GM12878 (cell line): ENCODE measurements around the gene HVCN1. TPM values are rescaled to one million over a fixed set of nuclear protein-coding genes. Genes with fewer than 3 reads are reported as not detected.
A peak's percentile ranks its signal among the peaks of the same experiment; 100 is the strongest.

ENCODE experiments used
- ATAC-seq: fragments of 200-7000 bp; cut with Tn5 transposase; 3 replicates; pipeline ENCODE4 v1.9.1; 2020; ENCODE audit warnings: mild to moderate bottlenecking, moderate library complexity
- BruUV-seq: library from RNA; stranded (reverse); fragments of 400-500 nt; replicated peaks from 2 replicates; lab custom pipeline; 2021; lab: Mats Ljungman, UMichigan
- CTCF ChIA-PET: fragments of 300-600 bp; sonication (Branson Sonifier 250); formaldehyde crosslinking; extraction: SDS; loops from one replicate; lab custom pipeline; 2021; ENCODE audit warnings: inconsistent platforms; lab: Yijun Ruan, JAX
- POLR2A ChIA-PET: fragments of 350-600 bp; formaldehyde crosslinking; extraction: SDS; loops from one replicate; lab custom pipeline; 2021; ENCODE audit warnings: inconsistent platforms; lab: Charles Lee
- RAD21 ChIA-PET: fragments of 300-600 bp; sonication (Branson Sonifier 250); formaldehyde crosslinking; loops from one replicate; lab custom pipeline; 2023; ENCODE audit warnings: antibody characterized with exemption; ENCODE audit not compliant: unreplicated experiment; lab: Charles Lee
- SMC1A ChIA-PET: fragments of 300-600 bp; sonication (Branson Sonifier 250); formaldehyde crosslinking; loops from one replicate; lab custom pipeline; 2023; ENCODE audit not compliant: unreplicated experiment, uncharacterized antibody; lab: Charles Lee
- DNase-seq: peaks from one replicate; pipeline ENCODE4 v3.0.0-alpha.2; 2011; ENCODE audit warnings: low read depth, low spot score
- FAIRE-seq: peaks from 3 replicates; lab custom pipeline; 2011; peaks lifted over from hg19 to GRCh38; lab: Jason Lieb, UNC
- H2AFZ ChIP-seq: 2 replicates; pipeline ENCODE4 v1.6.0; 2011; ENCODE audit warnings: low read depth, low read length, control low read depth; ENCODE audit not compliant: control insufficient read depth
- H3K27ac ChIP-seq: 2 replicates; pipeline ENCODE4 v1.5.1; 2011; ENCODE audit warnings: control low read depth; ENCODE audit not compliant: control insufficient read depth, insufficient read depth
- H3K27me3 ChIP-seq, 2 experiments: replicated peaks in 1 of 2; 2 replicates each; pipeline versions ENCODE4 v1.6.0 to v1.6.1; 2011; ENCODE audit warnings: low read length in 1 of 2; ENCODE audit not compliant: control insufficient read depth in 2 of 2, insufficient read depth in 2 of 2
- H3K36me3 ChIP-seq, 2 experiments: 2 replicates each; pipeline ENCODE4 v1.5.1; 2011; ENCODE audit warnings: low read length in 1 of 2; ENCODE audit not compliant: control insufficient read depth in 2 of 2, insufficient read depth in 2 of 2
- H3K4me1 ChIP-seq: 2 replicates; pipeline ENCODE4 v1.6.1; 2011; ENCODE audit warnings: mild to moderate bottlenecking, low read length, moderate library complexity, mixed read lengths; ENCODE audit not compliant: control insufficient read depth, insufficient read depth
- H3K4me2 ChIP-seq: 2 replicates; pipeline ENCODE4 v1.6.0; 2011; ENCODE audit warnings: control low read depth; ENCODE audit not compliant: control insufficient read depth, insufficient read depth
- H3K4me3 ChIP-seq: fragments of 200-600 bp; sonication (generic); 2 replicates; pipeline ENCODE4 v1.5.1; 2016
- H3K79me2 ChIP-seq: 2 replicates; pipeline ENCODE4 v1.6.0; 2011; ENCODE audit warnings: low read length; ENCODE audit not compliant: control insufficient read depth, insufficient read depth
- H3K9ac ChIP-seq: 2 replicates; pipeline ENCODE4 v1.8.0; 2011; ENCODE audit warnings: low read length, control low read depth, mixed read lengths; ENCODE audit not compliant: control insufficient read depth, insufficient read depth
- H3K9me3 ChIP-seq: replicated peaks from 3 replicates; pipeline ENCODE4 v1.5.1; 2011; ENCODE audit warnings: mild to moderate bottlenecking, low read length; ENCODE audit not compliant: control insufficient read depth, insufficient read depth
- H4K20me1 ChIP-seq: 2 replicates; pipeline ENCODE4 v1.6.0; 2011; ENCODE audit not compliant: control insufficient read depth, insufficient read depth
- ATF7 ChIP-seq: fragments of 450-650 bp; IDR thresholded peaks from 2 replicates; pipeline ENCODE4 v1.6.1; 2016; ENCODE audit warnings: low read depth, mild to moderate bottlenecking
- FOXM1 ChIP-seq: IDR thresholded peaks from 2 replicates; pipeline ENCODE4 v1.6.1; 2012; ENCODE audit warnings: low read depth, mild to moderate bottlenecking, inconsistent platforms, low read length, moderate library complexity
- GABPA ChIP-seq: IDR thresholded peaks from 2 replicates; pipeline ENCODE4 v1.6.1; 2014; ENCODE audit warnings: antibody characterized with exemption, low read depth, mild to moderate bottlenecking, inconsistent platforms
- HSF1 ChIP-seq: fragments of 150-350 bp; IDR thresholded peaks from 2 replicates; pipeline ENCODE4 v1.6.1; 2014; ENCODE audit warnings: mild to moderate bottlenecking, low read depth, low read length
- IKZF1 ChIP-seq: fragments of 450-650 bp; conservative IDR thresholded peaks from 2 replicates; pipeline ENCODE4 v1.6.1; 2017; ENCODE audit warnings: antibody characterized with exemption, mild to moderate bottlenecking
- MAX ChIP-seq: IDR thresholded peaks from 2 replicates; pipeline ENCODE4 v1.6.1; 2012; ENCODE audit warnings: low read depth, low read length, improper control_type of control experiment
- MEF2B ChIP-seq: fragments of 450-650 bp; IDR thresholded peaks from 2 replicates; pipeline ENCODE4 v1.6.1; 2018; ENCODE audit warnings: mild to moderate bottlenecking, moderate library complexity; ENCODE audit not compliant: partially characterized antibody, poor library complexity, severe bottlenecking
- MLLT1 ChIP-seq: fragments of 450-650 bp; IDR thresholded peaks from 2 replicates; pipeline ENCODE4 v1.6.1; 2016; ENCODE audit warnings: mild to moderate bottlenecking
- PML ChIP-seq: IDR thresholded peaks from 2 replicates; pipeline ENCODE4 v1.6.1; 2012; ENCODE audit warnings: low read length, inconsistent platforms
- RBBP5 ChIP-seq: fragments of 200-600 bp; sonication (generic); conservative IDR thresholded peaks from 2 replicates; pipeline ENCODE4 v1.6.1; 2016
- RUNX3 ChIP-seq: IDR thresholded peaks from 2 replicates; pipeline ENCODE4 v1.6.1; 2012; ENCODE audit warnings: low read length, inconsistent platforms
- SMAD5 ChIP-seq: IDR thresholded peaks from 2 replicates; pipeline ENCODE4 v1.6.1; 2016; ENCODE audit warnings: antibody characterized with exemption, low read depth
- SUPT20H ChIP-seq: IDR thresholded peaks from 2 replicates; pipeline ENCODE4 v1.6.1; 2011; ENCODE audit warnings: low read depth, mild to moderate bottlenecking, low read length, moderate library complexity, borderline replicate concordance; ENCODE audit not compliant: control insufficient read depth
- TCF12 ChIP-seq: IDR thresholded peaks from 2 replicates; pipeline ENCODE4 v1.6.1; 2011; ENCODE audit warnings: low read depth, mild to moderate bottlenecking, low read length
- YY1 ChIP-seq: IDR thresholded peaks from 2 replicates; pipeline ENCODE4 v1.6.1; 2011; ENCODE audit warnings: low read depth, mild to moderate bottlenecking, low read length
- WGBS: methylation state at CpG from one replicate; pipeline ENCODE4 v1.1.6; 2016; ENCODE audit warnings: low lambda C conversion rate; ENCODE audit not compliant: insufficient replicate concordance, insufficient coverage; ENCODE audit errors: missing lambda C conversion rate; 5-methylcytosine and 5-hydroxymethylcytosine counted together
- in situ Hi-C: fragments of 300-500 bp; cut with MboI; formaldehyde crosslinking; loops from 9 replicates; pipeline ENCODE4 v1.14.3; 2018; ENCODE audit warnings: mixed read lengths
- intact Hi-C: fragments of 100-400 bp; cut with micrococcal nuclease; formaldehyde crosslinking; loops from one replicate; pipeline ENCODE4 v1.14.2; 2022; ENCODE audit not compliant: unreplicated experiment
- polyA plus RNA-seq, 11 experiments: library from polyadenylated mRNA; depleted of rRNA in 4 of 11; unstranded in 6 of 11; stranded (reverse) in 5 of 11; fragments of >200 nt; fragmentation: Nextera tagmentation in 4 of 11; fragmentation: Illumina TruSeq in 1 of 11; extraction: Ambion mirVana in 4 of 11; extraction: Trizol in 1 of 11; gene quantifications; 1 replicate in 1 of 11; 2 replicates in 10 of 11; pipeline versions ENCODE4 v1.2.1 to v1.2.3, GENCODE V29; 2011 to 2016; ENCODE audit warnings: inconsistent platforms in 2 of 11, missing spikeins in 2 of 11, low read depth in 1 of 11
- total RNA-seq, 4 experiments: library from RNA; depleted of rRNA in 3 of 4; stranded (reverse); fragments of >200 nt in 3 of 4; fragmentation: Illumina TruSeq in 1 of 4; extraction: Trizol in 1 of 4; gene quantifications; 2 replicates each; pipeline versions ENCODE4 v1.2.1 to v1.2.3, GENCODE V29; 2013 to 2021
- TF ChIP-seq, protein P1 (sequence below): fragments of 150-350 bp; IDR thresholded peaks from 2 replicates; pipeline ENCODE4 v1.6.1; 2016; ENCODE audit warnings: low read depth, low read length

Gene HVCN1
- total and polyA plus RNA-seq, 10 of the 15 experiments (the other 5 are each of a cell fraction or from before 2014, with no cell fraction given) = 27.8 to 181 (median 103) TPM

DNA sequence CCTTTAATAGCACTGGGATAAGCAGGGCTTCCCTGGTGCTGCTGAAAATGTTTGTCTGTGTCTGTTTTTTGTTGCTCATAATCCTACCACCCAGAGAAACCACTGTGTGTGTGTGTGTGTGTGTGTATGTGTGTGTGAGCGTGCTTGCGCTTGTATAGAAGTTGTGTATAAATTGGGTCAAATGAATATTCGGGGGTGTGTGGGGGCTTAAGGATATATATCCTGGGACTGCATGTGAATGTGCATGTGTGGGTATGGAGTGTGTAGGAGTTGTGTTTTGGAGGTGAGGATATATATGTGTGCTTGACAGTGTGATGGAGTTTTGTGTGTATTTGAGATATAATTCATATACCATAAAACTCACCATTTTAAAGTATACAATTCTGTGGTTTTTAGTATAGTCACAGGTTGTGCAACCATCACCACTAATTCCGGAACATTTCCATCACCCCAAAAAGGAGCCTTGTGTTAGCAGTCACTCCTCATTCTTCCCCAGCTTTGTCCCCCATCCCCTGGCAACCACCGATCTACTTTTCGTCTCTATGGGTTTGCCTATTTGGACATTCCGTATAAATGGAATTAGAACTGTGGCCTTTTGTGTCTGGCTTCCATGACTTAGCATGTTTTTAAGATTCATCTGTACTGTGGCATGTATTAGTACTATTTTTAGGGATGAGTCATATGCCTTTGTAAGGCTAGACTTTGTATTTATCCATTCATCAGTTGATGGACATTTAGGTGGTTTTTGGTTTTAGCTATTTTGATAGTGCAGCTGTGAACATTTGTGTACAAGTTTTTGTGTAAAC is 49.4 kb downstream of the HVCN1 start:
- Histone ChIP-seq H3K9me3 (no peaks in the 10 kb centered on the region), H3K36me3 (no peaks in the 10 kb centered on the region), H3K79me2 (no peaks in the 10 kb centered on the region; the same call in 1 of the 2 replicates), H3K27ac (no peak overlapping the region), H2AFZ (no peak overlapping the region), H3K4me2 (peak overlapping the region; percentile 1), H3K9ac (no peak overlapping the region), H3K4me3 (no peak overlapping the region), H3K27me3 (no peaks in the 10 kb centered on the region), H4K20me1 (no peaks in the 10 kb centered on the region), H3K4me1 (peaks cover 61% of the 10 kb centered on the region)
- SMC1A ChIA-PET = interaction anchor here (0.6 to 11.3 kb wide), 13 partner anchors 9 to 108 kb away, joined by 3 to 70 read pairs (median 4); no protein-coding TSS in a partner anchor
- in situ Hi-C loops = no loop called here
- BruUV-seq = no TSS peak
- ATAC-seq (peak; percentile 67), FAIRE-seq (no peak), DNase-seq (no peak)
- CTCF ChIA-PET = interaction anchor here (0.7 to 1.8 kb wide), 6 partner anchors 9 to 256 kb away, joined by 3 to 6 read pairs (median 4); no protein-coding TSS in a partner anchor
- intact Hi-C loops = no loop called here
- 96% methylated on average over 7 of the region's 7 CpGs for WGBS
- RAD21 ChIA-PET = interaction anchor here (0.6 to 3.7 kb wide), 9 partner anchors 12 to 47 kb away, joined by 3 to 23 read pairs (median 4); partner anchors contain the start of gene TCTN1
- POLR2A ChIA-PET = interaction anchor here (0.5 to 3.4 kb wide), 13 partner anchors 9 to 52 kb away, joined by 3 to 11 read pairs (median 6); partner anchors contain the start of gene TCTN1
- TF ChIP-seq YY1 = no peak
- TF ChIP-seq MEF2B = peak; percentile 76
- TF ChIP-seq MAX = no peak
- 0 out of 2 replicates have a peak, but pooled peaks have one; percentile 21 for TF ChIP-seq IKZF1
- no peak for TF ChIP-seq TCF12
- 0 out of 2 replicates have a peak, but pooled peaks have one; percentile 32 for TF ChIP-seq MLLT1
- 0 out of 2 replicates have a peak, but pooled peaks have one; percentile 23 for TF ChIP-seq PML
- no peak for TF ChIP-seq HSF1
- no peak for TF ChIP-seq GABPA
- no peak for TF ChIP-seq SUPT20H
- TF ChIP-seq FOXM1 = peak; percentile 84; the same call in 1 of the 2 replicates
- TF ChIP-seq ATF7 = peak; percentile 71
- TF ChIP-seq, protein P1, sequence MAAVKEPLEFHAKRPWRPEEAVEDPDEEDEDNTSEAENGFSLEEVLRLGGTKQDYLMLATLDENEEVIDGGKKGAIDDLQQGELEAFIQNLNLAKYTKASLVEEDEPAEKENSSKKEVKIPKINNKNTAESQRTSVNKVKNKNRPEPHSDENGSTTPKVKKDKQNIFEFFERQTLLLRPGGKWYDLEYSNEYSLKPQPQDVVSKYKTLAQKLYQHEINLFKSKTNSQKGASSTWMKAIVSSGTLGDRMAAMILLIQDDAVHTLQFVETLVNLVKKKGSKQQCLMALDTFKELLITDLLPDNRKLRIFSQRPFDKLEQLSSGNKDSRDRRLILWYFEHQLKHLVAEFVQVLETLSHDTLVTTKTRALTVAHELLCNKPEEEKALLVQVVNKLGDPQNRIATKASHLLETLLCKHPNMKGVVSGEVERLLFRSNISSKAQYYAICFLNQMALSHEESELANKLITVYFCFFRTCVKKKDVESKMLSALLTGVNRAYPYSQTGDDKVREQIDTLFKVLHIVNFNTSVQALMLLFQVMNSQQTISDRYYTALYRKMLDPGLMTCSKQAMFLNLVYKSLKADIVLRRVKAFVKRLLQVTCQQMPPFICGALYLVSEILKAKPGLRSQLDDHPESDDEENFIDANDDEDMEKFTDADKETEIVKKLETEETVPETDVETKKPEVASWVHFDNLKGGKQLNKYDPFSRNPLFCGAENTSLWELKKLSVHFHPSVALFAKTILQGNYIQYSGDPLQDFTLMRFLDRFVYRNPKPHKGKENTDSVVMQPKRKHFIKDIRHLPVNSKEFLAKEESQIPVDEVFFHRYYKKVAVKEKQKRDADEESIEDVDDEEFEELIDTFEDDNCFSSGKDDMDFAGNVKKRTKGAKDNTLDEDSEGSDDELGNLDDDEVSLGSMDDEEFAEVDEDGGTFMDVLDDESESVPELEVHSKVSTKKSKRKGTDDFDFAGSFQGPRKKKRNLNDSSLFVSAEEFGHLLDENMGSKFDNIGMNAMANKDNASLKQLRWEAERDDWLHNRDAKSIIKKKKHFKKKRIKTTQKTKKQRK = no peak
- no peak for TF ChIP-seq RBBP5
- peak; percentile 77 for TF ChIP-seq RUNX3
- TF ChIP-seq SMAD5 = no peak
